GM18951 (cell line): Measurements from ENCODE around the gene TMC7.

Experiments used
- POLR2A ChIP-seq: IDR thresholded peaks from 4 replicates; pipeline ENCODE4 v1.6.1; 2011; ENCODE audit warnings: mild to moderate bottlenecking; ENCODE audit not compliant: insufficient read length, insufficient read depth; ENCODE audit errors: extremely low read depth
- in situ Hi-C: fragments of 300-500 bp; cut with MboI; formaldehyde crosslinking; loops from one replicate; pipeline ENCODE4 v1.12.0; 2022; ENCODE audit warnings: low sequenced_read_pairs, mixed read lengths, inconsistent platforms; ENCODE audit not compliant: unreplicated experiment

TMC7 gene

DNA sequence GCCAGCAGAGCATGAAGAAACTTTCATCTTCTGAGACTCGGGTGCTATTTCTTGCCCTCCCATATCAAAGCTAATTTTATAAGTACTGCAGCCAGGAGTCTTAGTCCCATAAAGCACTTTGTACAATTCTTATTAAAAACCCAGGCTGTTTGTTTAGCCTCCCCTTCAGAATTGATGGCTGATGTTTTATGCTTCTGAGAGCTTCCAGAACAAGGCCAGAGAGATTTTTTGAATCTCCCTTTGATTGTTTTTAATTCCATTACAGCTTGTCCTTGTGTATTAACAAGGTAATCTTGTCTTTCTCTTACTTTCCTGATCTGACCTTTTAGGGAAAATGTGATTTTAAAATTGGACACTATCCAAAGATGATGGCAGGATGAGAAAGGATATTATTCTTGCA, 99.9 kb downstream of the TMC7 start:
- in situ Hi-C loops = loop anchor here (5.0 to 10.0 kb wide), 2 partner anchors 294 to 421 kb away; no protein-coding TSS in a partner anchor
- no peak for TF ChIP-seq POLR2A

- in situ Hi-C loops = loop anchor here (5.0 to 10.0 kb wide), 2 partner anchors 293 to 421 kb away; no protein-coding TSS in a partner anchor
- TF ChIP-seq POLR2A = no peak
Measured at GRCh38 chr16:19084139-19084538, 100.4 kb downstream of the TMC7 start.

- no peak for TF ChIP-seq POLR2A
- in situ Hi-C loops = loop anchor here (5.0 to 10.0 kb wide), 3 partner anchors 92 to 420 kb away; no protein-coding TSS in a partner anchor
Measured at GRCh38 chr16:19084879-19085278, 101.1 kb downstream of the TMC7 start.

- no peak for TF ChIP-seq POLR2A
- in situ Hi-C loops = loop anchor here (5.0 to 10.0 kb wide), 2 partner anchors 92 to 419 kb away; no protein-coding TSS in a partner anchor
Measured at GRCh38 chr16:19085679-19086200, 102.0 kb downstream of the TMC7 start.

GRCh38 chr16:19086322-19087199, 102.8 kb downstream of the TMC7 start:
- in situ Hi-C loops = loop anchor here (5.0 to 10.0 kb wide), 2 partner anchors 91 to 418 kb away; no protein-coding TSS in a partner anchor
- no peak for TF ChIP-seq POLR2A

DNA sequence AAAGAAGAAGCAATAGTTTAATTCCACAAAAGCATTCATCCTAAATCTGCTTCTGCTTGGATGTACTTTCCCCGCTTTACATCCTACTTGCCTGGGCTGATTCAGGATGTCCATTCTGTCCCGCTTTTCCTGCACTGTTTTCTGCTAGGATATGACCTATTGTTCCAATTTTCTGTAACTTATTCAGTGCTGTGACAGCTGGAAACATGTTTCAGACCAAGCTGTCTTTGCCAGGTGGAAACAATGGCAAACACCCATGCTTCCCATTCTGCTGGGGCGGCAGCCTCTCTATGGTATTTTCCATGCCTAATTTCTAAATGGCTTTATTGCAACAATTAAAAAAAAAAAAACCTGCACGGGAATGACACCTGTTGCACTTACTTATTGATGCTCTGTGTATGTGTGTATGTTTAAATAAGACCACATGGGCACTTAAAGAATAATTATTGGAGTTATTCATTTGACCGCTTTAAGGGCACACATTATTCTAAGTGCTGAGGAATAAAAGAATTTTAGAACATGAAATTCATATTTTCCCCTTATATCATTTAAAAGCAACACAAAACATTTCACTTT, 104.7 kb downstream of the TMC7 start:
- TF ChIP-seq POLR2A = no peak
- in situ Hi-C loops = loop anchor here (5.0 to 10.0 kb wide), 2 partner anchors 89 to 416 kb away; no protein-coding TSS in a partner anchor

DNA sequence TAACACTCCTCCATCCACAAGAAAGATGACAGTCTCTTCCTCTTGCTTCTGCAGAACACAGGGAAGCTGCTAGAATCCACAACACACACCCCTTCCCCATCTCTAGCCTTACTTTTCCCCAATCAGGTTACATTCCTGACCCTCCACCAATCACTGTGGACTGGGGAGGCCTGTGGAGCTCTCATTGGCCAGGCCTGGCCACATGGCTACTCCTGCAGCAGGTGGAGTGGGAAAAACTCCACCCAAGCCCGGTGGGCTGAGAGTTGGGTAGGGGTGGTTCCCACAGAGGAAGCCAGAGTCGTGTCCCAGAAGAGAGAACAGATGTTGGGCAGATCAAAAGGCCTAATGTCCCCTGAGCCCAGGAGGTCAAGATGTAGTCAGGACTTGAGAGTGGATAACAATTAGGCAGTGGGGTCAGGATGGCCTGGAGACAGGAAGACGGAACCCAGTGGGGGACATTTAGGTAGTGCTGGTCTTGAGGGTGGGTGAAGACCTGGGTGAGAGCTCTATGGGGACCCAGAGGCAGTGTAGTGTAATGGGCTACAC, 105.7 kb downstream of the TMC7 start:
- in situ Hi-C loops = loop anchor here (5.0 to 10.0 kb wide), 2 partner anchors 88 to 415 kb away; no protein-coding TSS in a partner anchor
- TF ChIP-seq POLR2A = no peak

DNA sequence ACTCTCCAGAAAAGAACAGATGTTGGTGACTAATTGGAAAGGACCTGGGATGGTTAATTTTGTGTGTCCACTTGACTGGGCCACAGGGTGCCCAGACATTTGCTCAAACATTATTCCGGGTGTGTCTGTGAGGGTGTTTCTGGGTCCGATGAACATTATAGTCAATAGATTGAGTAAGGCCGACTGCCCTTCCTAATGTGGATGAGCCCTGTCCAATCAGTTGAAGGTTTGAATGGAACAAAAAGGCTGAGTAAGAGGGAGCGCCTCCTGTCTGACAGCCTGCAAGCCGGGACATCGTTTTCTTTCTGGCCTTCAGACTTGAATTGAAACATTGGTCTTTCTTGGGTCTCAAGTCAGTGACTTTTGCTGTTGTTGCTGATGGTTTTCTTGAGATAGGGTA, 107.2 kb downstream of the TMC7 start:
- in situ Hi-C loops = no loop called here
- TF ChIP-seq POLR2A = no peak

GRCh38 chr16:19092653-19093410, 109.1 kb downstream of the TMC7 start:
- no peak for TF ChIP-seq POLR2A
- in situ Hi-C loops = no loop called here

- in situ Hi-C loops = no loop called here
- TF ChIP-seq POLR2A = no peak
Measured at GRCh38 chr16:19093631-19094541, 110.2 kb downstream of the TMC7 start.

DNA sequence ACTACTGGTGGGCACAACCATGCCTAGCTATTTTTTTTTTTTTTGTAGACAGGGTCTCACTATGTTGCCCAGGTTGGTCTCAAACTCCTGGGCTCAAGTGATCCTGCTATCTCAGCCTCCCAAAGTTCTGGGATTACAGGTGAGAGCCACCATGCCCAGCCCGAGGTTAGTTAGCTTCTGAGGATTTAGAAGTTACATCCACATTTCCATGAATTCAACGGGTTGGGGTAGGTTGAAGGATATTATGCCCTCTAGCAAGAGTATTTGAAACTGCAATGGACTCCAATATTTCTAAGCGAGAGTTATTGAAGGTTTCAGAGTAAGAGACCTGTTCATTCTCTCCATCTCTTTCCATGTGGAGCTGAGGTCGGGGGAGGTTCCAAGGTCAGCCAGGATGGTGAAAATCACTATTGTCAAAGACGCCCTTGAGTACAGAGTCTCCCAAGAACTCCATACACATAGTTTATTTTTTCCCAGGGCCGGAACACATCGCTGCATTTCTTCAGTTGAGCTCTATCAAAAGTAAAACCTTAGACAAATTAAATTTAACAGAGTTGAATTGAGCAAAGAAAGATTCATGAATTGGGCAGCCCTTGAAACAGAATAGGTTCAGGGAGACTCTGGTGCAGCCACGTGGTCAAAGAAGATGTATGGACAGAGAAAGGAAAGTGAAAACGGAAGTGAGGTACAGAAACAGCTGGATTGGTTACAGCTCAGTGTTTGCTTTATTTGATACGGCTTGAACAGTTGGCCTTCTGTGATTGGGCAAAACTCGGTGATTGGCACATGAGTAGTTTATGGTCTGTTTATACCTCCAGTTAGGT, 111.0 kb downstream of the TMC7 start:
- no peak for TF ChIP-seq POLR2A
- in situ Hi-C loops = no loop called here
